HG03442 (cell line): ENCODE results near the gene LACTBL1.
"Not testable (repeated sequence)": the region's sequence is repeated elsewhere in the genome, so short reads cannot be mapped to it uniquely, and the experiment has no call there.

Experiments
- ATAC-seq: cut with Tn5 transposase; IDR thresholded peaks from one replicate; pipeline ENCODE4 v1.9.1; 2021; ENCODE audit warnings: mild to moderate bottlenecking, moderate library complexity; ENCODE audit not compliant: unreplicated experiment

LACTBL1 gene, protein sequence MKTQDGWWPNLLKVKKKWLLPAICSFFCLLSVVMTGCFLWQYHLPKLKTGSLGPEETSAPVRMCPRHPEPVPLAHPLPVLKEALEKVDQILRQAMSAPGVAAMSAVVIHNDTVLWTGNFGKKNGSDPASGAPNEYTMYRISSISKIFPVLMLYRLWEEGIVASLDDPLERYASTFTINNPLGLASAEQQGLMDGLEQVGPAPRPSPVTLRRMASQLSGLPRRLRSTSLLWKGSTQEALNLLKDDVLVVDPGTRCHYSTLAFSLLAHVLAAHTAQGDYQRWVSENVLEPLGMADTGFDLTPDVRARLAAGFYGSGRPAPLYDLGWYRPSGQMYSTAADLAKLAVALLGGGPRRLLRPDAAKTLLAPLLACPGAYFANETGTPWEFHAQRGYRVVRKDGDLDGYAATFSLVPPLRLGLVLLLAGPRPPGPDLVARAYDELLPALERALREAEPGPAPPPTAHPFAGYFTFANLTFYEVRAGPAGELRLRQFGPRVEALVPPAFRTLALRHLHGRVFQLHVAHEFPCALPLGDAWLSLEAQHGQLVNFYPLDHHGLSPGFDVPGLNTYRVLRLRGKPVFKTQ

DNA sequence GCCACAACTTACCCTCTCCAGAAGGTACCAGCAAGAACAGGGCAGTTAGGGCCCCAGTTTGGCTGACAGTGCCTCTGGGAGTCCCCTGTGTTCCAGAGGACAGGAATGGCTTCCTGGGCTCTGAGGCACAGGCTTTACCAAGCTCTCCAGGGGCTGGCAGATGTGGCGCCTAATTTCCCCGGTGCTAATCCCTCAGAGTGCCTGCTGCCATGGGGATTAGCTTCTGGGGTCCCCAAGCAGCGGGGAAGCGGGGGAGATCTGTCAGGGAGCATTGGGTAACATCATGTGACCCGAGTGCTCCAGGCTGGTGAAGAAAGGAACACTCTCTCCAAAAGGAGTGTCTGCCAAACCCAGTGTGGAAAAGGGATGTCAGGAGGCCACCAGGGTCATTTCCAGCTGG, at the start of gene LACTBL1:
TSS of gene LACTBL1 (minus strand) at position 107 of the 400 bp plus-strand sequence. CDS start 550 bp downstream, outside the sequence.
- no peak for ATAC-seq

DNA sequence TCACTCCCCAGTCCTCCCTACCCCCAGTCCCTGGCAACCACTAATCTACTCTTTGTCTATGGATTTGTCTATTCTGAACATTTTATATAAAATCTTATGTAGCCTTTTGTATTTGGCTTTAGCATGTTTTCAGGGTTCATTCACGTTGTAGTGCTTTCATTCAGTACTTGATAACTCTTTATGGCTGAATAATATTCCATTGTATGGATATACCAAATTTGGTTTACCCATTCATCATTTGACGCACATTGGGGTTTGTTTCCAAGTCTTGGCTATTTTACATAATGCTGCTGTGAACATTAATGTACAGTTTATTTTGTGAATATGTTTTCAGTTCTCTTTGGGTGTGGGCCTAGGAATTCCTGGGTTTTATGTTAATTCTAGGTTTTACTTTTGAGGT, 49.2 kb upstream of the LACTBL1 start:
- no peak for ATAC-seq

DNA sequence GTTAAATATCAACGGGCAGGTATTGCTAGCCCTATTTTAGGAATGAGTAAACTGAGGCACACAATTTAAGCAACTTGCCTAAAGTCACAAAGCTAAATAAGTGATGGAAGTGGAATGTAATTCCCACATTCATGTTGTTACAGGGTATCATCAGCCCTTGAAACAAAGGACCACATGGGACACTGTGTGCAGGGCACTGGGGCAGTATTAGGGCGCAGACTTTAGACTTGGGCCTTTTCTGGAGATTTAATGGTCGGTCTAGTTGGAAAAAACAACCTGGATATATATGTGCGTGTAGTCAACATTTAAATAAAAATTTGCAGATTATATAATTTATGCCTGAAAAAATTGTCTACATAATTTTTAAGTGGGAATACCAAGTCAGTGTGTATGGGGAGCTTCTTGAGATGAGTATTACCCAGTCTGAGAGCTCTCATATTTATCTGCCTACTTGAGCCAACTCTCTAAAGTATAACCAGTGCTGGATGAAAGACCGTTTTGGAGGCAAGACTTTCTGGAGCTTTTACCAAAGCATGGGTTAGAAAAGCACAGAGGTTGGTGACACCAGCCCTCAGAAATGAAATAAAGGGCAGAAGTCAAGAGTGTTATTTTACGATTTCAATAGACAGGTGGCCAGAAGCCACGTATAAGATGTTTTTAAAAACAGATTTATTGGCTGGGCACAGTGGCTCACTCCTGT, 48.2 kb upstream of the LACTBL1 start:
- ATAC-seq, result no peak

DNA sequence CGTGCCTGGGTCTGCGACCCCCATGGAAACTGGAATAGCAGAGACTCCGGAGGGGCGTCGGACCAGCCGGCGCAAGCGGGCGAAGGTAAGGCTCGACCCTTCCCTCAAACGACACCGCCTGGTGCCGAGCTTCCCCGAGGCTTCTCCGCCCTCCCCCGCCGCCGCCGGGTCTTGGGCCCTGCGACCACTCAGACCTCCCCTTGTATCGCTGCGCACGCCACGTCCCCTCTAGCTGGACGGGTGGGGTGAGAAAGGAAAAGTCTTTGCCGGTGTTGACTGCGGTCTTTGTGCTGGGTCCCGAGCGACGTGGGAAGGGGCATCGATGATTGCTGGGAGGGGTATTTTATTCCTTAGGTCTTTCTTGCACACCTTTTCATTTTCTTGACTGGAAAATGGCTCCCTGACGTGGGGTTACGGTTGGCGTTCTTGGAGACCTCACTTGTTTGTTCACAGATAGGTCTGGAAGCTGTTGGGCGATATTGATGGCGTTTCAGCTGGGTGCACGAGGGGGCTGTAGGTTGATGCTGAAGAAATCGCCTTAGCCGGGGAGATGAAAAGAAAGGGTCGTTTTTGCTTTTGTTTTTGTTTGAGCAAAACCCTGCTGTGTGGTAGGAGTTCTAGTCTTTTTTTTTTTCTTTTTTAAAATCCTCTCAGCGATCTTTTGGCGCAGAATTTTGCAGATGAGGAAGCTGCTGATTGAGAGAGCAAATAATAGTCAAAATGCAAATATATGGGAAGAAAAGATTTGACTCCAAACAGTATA, 47.4 kb upstream of the LACTBL1 start:
- ATAC-seq, result peak; percentile 22

GRCh38 chr1:23019094-23019862, 46.6 kb upstream of the LACTBL1 start, which contains the start of gene KDM1A:
TSS of gene KDM1A (plus strand) at chr1:23019468. CDS start at chr1:23019597, 129 bp downstream.
- peak; percentile 93 for ATAC-seq

GRCh38 chr1:23018661-23019093, 46.0 kb upstream of the LACTBL1 start:
- ATAC-seq, result no peak

GRCh38 chr1:23013657-23014056, 41.0 kb upstream of the LACTBL1 start:
- ATAC-seq, result no peak

DNA sequence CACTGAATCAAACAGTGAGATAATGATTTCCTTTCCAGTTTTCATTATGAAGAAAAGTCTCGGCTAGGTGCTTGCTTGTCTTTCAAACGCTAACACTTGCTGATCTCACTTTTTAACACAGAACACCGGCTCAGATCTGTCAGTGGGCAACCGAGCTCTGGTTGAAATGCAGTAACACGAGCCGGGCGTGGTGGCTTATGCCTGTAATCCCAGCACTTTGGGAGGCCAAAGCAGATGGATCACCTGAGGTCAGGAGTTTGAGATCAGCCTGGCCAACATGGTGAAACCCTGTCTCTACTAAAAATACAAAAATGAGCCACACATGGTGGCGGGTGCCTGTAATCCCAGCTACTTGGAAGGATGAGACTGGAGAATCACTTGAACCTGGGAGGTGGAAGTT, 37.4 kb upstream of the LACTBL1 start:
- ATAC-seq, result not testable (repeated sequence)

DNA sequence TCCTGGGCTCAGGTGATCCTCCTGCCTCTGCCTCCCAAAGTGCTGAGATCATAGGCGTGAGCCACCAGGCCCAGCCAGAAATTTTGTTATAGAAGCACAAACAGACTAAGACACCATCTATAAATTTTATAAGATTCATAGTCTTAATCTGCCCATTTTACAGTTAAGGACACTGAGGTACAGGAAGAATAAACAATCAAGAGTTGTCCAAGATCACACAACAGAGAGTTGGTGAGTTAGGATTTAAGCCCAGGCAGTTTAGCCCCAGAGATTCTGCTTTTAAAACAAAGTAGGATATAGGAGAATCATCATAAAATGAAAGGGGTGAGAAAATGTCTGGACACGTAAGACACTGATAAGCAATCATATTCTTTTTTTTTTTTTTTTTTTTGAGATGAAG, 36.2 kb upstream of the LACTBL1 start:
- ATAC-seq, result no peak

- no peak for ATAC-seq
These were observed 34.4 kb upstream of the LACTBL1 start for GRCh38 chr1:23007106-23007505.

DNA sequence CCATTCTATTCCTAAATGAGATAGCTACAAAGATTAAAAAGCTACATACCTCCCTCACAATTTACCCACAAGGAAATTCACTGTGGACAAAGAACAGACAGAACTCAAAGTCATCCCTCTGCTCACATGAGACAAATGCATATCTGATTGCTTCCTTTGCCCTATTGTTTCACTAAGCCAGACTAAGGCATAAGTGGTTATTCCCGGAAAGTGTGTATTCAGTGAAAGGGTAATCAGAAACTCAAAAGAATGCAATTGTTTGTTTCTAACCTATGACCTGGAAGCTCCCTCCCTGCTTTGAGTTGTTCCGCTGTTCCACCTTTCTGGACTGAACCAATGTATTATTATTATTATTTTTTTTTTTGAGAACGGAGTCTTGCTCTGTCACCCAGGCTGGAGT, 32.1 kb upstream of the LACTBL1 start:
- not testable (repeated sequence) for ATAC-seq

DNA sequence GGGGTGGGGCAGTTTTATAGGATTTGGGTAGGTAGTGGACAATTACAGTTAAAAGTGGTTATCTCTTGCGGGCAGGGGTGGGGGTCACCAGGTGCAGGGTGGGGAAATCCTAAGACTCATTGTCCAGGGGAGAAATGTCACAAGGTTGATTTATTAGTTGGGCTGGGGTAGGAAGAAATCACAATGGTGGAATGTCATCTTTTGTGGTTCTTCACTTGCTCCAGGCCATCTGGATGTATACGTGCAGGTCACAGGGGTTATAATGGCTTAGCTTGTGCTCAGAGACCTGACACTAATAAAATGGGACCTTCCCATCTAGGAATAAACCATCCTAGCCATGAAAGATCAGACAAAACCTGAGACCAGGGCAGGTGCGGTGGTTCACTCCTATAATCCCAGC, 31.4 kb upstream of the LACTBL1 start:
- ATAC-seq, result no peak

DNA sequence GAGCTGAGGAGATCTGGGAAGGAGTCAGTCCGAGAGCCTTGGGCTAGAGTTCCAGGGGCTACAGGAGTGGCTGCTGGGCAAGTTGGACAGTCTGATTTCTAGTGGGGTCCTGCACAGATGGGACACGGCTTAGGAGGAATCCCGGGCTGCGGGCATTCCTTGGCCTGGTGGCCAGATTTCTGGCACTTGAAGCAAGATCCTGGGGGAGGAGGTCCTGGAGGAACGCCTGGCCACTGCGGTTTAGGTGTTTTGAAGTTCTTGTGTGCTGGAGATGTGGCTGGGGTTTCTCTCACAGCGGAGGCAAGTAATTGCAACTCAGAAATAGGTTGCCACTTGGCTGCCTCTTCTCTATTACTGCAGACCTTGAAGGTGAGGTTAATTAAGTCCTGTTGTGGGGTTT, 29.6 kb upstream of the LACTBL1 start:
- not testable (repeated sequence) for ATAC-seq

- not testable (repeated sequence) for ATAC-seq
These were observed 27.5 kb upstream of the LACTBL1 start for GRCh38 chr1:23000133-23000532.

- not testable (repeated sequence) for ATAC-seq
These were observed 24.9 kb upstream of the LACTBL1 start for GRCh38 chr1:22997528-22997927.

- no peak for ATAC-seq
These were observed 23.1 kb upstream of the LACTBL1 start for GRCh38 chr1:22995774-22996173.

GRCh38 chr1:22993220-22993795, 20.6 kb upstream of the LACTBL1 start:
- not testable (repeated sequence) for ATAC-seq

DNA sequence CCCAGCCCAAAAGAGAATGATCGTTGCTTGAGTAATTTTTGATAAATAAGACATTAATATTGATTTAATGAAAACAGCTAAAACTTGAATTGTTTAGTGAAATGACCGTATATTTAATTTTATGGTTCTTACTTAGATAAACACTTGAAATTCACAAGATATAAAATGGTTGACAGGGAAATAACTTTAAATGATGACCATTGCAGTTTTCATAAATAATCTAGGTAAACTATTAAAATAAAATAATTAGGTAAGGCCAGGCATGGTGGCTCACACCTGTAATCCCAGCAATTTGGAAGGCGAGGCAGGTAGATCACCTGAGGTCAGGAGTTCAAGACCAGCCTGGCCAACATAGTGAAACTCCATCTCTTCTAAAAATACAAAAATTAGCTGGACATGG, 19.7 kb upstream of the LACTBL1 start:
- not testable (repeated sequence) for ATAC-seq

DNA sequence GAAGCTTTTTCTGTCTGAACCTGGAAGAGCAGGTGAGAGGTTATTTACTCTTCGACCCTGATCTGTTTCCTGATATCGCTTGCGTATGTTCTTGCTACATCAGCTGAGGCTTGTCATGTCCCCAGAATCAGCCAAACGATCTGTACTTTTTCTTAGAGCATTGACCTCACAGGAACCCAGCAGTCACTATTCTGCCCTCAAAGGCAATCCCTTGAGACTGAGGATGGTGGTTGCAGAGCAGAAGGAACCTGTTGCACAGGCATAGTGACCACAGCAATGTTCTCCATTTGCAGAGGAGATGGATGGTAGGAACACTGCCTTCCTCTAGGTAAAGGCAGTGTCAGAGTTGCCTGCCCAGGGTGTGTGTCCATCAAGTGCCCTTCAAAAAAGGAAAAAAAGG, 11.3 kb upstream of the LACTBL1 start:
- ATAC-seq, result no peak

- not testable (repeated sequence) for ATAC-seq
These were observed 7.8 kb upstream of the LACTBL1 start for GRCh38 chr1:22980471-22980790.
